Neuronal stem cell (in vitro differentiated cells): Measurements from ENCODE around the gene SETD4.

Source experiments
- DNase-seq: peaks from one replicate; pipeline ENCODE4 v3.0.0-alpha.2; 2013; ENCODE audit warnings: low spot score
- H2AFZ ChIP-seq: one replicate; pipeline ENCODE4 v1.6.1; 2013; ENCODE audit warnings: mild to moderate bottlenecking, low read length, inconsistent platforms
- H2AK5ac ChIP-seq: 2 replicates; pipeline ENCODE4 v1.6.1; 2013; ENCODE audit warnings: low read depth, mild to moderate bottlenecking, inconsistent platforms, low read length, moderate library complexity, mixed read lengths
- H2BK120ac ChIP-seq: 2 replicates; pipeline ENCODE4 v1.6.1; 2013; ENCODE audit warnings: low read depth, mild to moderate bottlenecking, inconsistent platforms, low read length, moderate library complexity, mixed read lengths
- H2BK12ac ChIP-seq: one replicate; pipeline ENCODE4 v1.6.1; 2013; ENCODE audit warnings: low read length, inconsistent platforms
- H2BK15ac ChIP-seq: 2 replicates; pipeline ENCODE4 v1.6.1; 2013; ENCODE audit warnings: mild to moderate bottlenecking, low read length, inconsistent platforms, mixed read lengths
- H2BK5ac ChIP-seq: one replicate; pipeline ENCODE4 v1.6.1; 2013; ENCODE audit warnings: inconsistent platforms, mild to moderate bottlenecking, low read length, moderate library complexity
- H3K14ac ChIP-seq: one replicate; pipeline ENCODE4 v1.6.1; 2013; ENCODE audit warnings: low read length, inconsistent platforms
- H3K18ac ChIP-seq: 2 replicates; pipeline ENCODE4 v1.6.1; 2013; ENCODE audit warnings: low read length, inconsistent platforms
- H3K23ac ChIP-seq: 2 replicates; pipeline ENCODE4 v1.6.1; 2013; ENCODE audit warnings: low read depth, mild to moderate bottlenecking, mixed read lengths, low read length, inconsistent platforms; ENCODE audit not compliant: poor library complexity
- H3K27ac ChIP-seq: replicated peaks from 3 replicates; pipeline ENCODE4 v1.5.1; 2013; ENCODE audit warnings: low read length, inconsistent platforms
- H3K27me3 ChIP-seq, 3 experiments: 2 replicates each; pipeline ENCODE4 v1.6.1; 2013; ENCODE audit warnings: low read length in 3 of 3, mild to moderate bottlenecking in 2 of 3, inconsistent platforms in 1 of 3, low read depth in 1 of 3, mixed read lengths in 1 of 3, moderate library complexity in 1 of 3; ENCODE audit not compliant: control insufficient read depth in 3 of 3, insufficient read depth in 3 of 3
- H3K36me3 ChIP-seq, 2 donors: replicated peaks in 1 of 2; 2 replicates each; pipeline ENCODE4 v1.6.1; 2013; ENCODE audit warnings: low read length in 2 of 2; ENCODE audit not compliant: control insufficient read depth in 2 of 2, insufficient read depth in 2 of 2
- H3K4ac ChIP-seq: 2 replicates; pipeline ENCODE4 v1.6.1; 2013; ENCODE audit warnings: inconsistent platforms, mild to moderate bottlenecking, low read length, moderate library complexity
- H3K4me1 ChIP-seq, 2 donors: 1 replicate in 1 of 2; 2 replicates in 1 of 2; pipeline ENCODE4 v1.6.1; 2013; ENCODE audit warnings: low read length in 2 of 2, low read depth in 1 of 2; ENCODE audit not compliant: control insufficient read depth in 2 of 2, insufficient read depth in 1 of 2
- H3K4me2 ChIP-seq: one replicate; pipeline ENCODE4 v1.6.1; 2013; ENCODE audit warnings: mild to moderate bottlenecking, low read length, inconsistent platforms; ENCODE audit not compliant: insufficient read depth, poor library complexity, severe bottlenecking
- H3K4me3 ChIP-seq, 2 donors: 2 replicates each; pipeline ENCODE4 v1.5.1; 2013; ENCODE audit warnings: low read length in 2 of 2, mild to moderate bottlenecking in 2 of 2, inconsistent platforms in 1 of 2, moderate library complexity in 1 of 2
- H3K79me1 ChIP-seq: one replicate; pipeline ENCODE4 v1.6.1; 2013; ENCODE audit warnings: low read depth, mild to moderate bottlenecking, inconsistent platforms, low read length, moderate library complexity
- H3K9ac ChIP-seq: one replicate; pipeline ENCODE4 v1.6.1; 2013; ENCODE audit warnings: mild to moderate bottlenecking, low read depth, low read length, inconsistent platforms; ENCODE audit not compliant: poor library complexity
- H3K9me3 ChIP-seq, 2 donors: replicated peaks in 1 of 2; 2 replicates each; pipeline versions ENCODE3 to v1.6.1; 2013; ENCODE audit warnings: low read length in 2 of 2, mild to moderate bottlenecking in 2 of 2, inconsistent platforms in 1 of 2, low read depth in 1 of 2, mixed read lengths in 1 of 2, moderate library complexity in 1 of 2; ENCODE audit not compliant: control insufficient read depth in 2 of 2, insufficient read depth in 1 of 2
- H4K8ac ChIP-seq: one replicate; pipeline ENCODE4 v1.6.1; 2013; ENCODE audit warnings: low read depth, mild to moderate bottlenecking, inconsistent platforms, low read length, moderate library complexity
- H4K91ac ChIP-seq: one replicate; pipeline ENCODE4 v1.6.1; 2013; ENCODE audit warnings: low read length, low read depth, mild to moderate bottlenecking, inconsistent platforms; ENCODE audit not compliant: poor library complexity
- WGBS, 2 donors: extraction: QIAGEN DNeasy Blood & Tissue Kit; methylation state at CpG; one replicate each; pipeline ENCODE4 v1.1.7; 2013; ENCODE audit warnings: missing lambda C conversion rate in 2 of 2, mixed read lengths in 1 of 2; ENCODE audit not compliant: insufficient read length in 2 of 2, insufficient replicate concordance in 1 of 2; ENCODE audit errors: extremely low coverage in 2 of 2; 5-methylcytosine and 5-hydroxymethylcytosine counted together

The SETD4 gene

GRCh38 chr21:36045993-36046392 is 14.3 kb downstream of the SETD4 start:
- H4K91ac ChIP-seq = no peak overlapping the region
- peaks cover 33 to 95% of the 10 kb centered on the region in 2 donors for H3K36me3 ChIP-seq
- no peak overlapping the region for H3K23ac ChIP-seq
- H2BK5ac ChIP-seq = no peak overlapping the region
- H3K14ac ChIP-seq = no peak overlapping the region
- no peak for DNase-seq
- H3K9ac ChIP-seq = no peak overlapping the region
- no peaks in the 10 kb centered on the region for H3K9me3 ChIP-seq
- no peak overlapping the region for H3K4me3 ChIP-seq
- H4K8ac ChIP-seq = no peak overlapping the region
- H3K4me1 ChIP-seq = no peaks in the 10 kb centered on the region
- no peak overlapping the region for H3K18ac ChIP-seq
- H2AK5ac ChIP-seq = no peak overlapping the region
- H2BK12ac ChIP-seq = no peak overlapping the region
- no peaks in the 10 kb centered on the region for H3K79me1 ChIP-seq
- no peak overlapping the region for H2AFZ ChIP-seq
- no peaks in the 10 kb centered on the region for H3K27me3 ChIP-seq
- H2BK120ac ChIP-seq = no peak overlapping the region
- H3K27ac ChIP-seq = no peak overlapping the region
- H2BK15ac ChIP-seq = no peak overlapping the region
- no peak overlapping the region for H3K4ac ChIP-seq
- H3K4me2 ChIP-seq = no peak overlapping the region
- WGBS, 2 donors = no CpG with 5 or more reads among the region's 1 CpG

- no peak overlapping the region for H3K4ac ChIP-seq
- H2BK5ac ChIP-seq = no peak overlapping the region
- no peak overlapping the region for H3K23ac ChIP-seq
- H3K9me3 ChIP-seq = no peaks in the 10 kb centered on the region
- no peak overlapping the region for H3K9ac ChIP-seq
- DNase-seq = no peak
- H3K36me3 ChIP-seq = peaks cover 32 to 92% of the 10 kb centered on the region in 2 donors
- H3K18ac ChIP-seq = no peak overlapping the region
- no CpG with 5 or more reads among the region's 10 CpGs for WGBS, 2 donors
- H2AK5ac ChIP-seq = no peak overlapping the region
- H2BK120ac ChIP-seq = no peak overlapping the region
- H3K27ac ChIP-seq = no peak overlapping the region
- no peak overlapping the region for H2AFZ ChIP-seq
- H3K4me3 ChIP-seq = no peak overlapping the region
- no peak overlapping the region for H3K4me2 ChIP-seq
- H2BK12ac ChIP-seq = no peak overlapping the region
- no peak overlapping the region for H4K8ac ChIP-seq
- no peaks in the 10 kb centered on the region for H3K4me1 ChIP-seq
- no peak overlapping the region for H3K14ac ChIP-seq
- H3K27me3 ChIP-seq = no peaks in the 10 kb centered on the region
- no peak overlapping the region for H4K91ac ChIP-seq
- no peak overlapping the region for H2BK15ac ChIP-seq
- no peaks in the 10 kb centered on the region for H3K79me1 ChIP-seq
Observed at GRCh38 chr21:36044056-36044455, 16.3 kb downstream of the SETD4 start.

GRCh38 chr21:36041910-36042309 is 18.4 kb downstream of the SETD4 start:
- H3K36me3 ChIP-seq = peaks cover 31 to 90% of the 10 kb centered on the region in 2 donors
- no peak overlapping the region for H3K14ac ChIP-seq

GRCh38 chr21:36040389-36040788 is 19.9 kb downstream of the SETD4 start:
- Histone ChIP-seq H3K9me3 (no peaks in the 10 kb centered on the region), H2BK12ac (no peak overlapping the region), H3K23ac (no peak overlapping the region), H3K27me3 (no peaks in the 10 kb centered on the region), H3K4me1 (no peaks in the 10 kb centered on the region), H2AFZ (no peak overlapping the region), H2BK5ac (no peak overlapping the region), H4K8ac (no peak overlapping the region), H2AK5ac (no peak overlapping the region), H3K14ac (no peak overlapping the region), H4K91ac (no peak overlapping the region), H3K18ac (no peak overlapping the region), H2BK120ac (no peak overlapping the region), H3K27ac (no peak overlapping the region), H3K79me1 (no peaks in the 10 kb centered on the region), H3K4me3 (no peak overlapping the region), H3K4ac (no peak overlapping the region), H3K9ac (no peak overlapping the region), H3K4me2 (no peak overlapping the region), H2BK15ac (no peak overlapping the region), H3K36me3 (peaks cover 34 to 90% of the 10 kb centered on the region in 2 donors)
- no peak for DNase-seq
- WGBS, 2 donors = no CpG with 5 or more reads among the region's 2 CpGs

More at GRCh38 chr21:36041910-36042309, 18.4 kb downstream of the SETD4 start:
- H3K27ac ChIP-seq = no peak overlapping the region
- no peak overlapping the region for H2BK12ac ChIP-seq
- no peak overlapping the region for H2AK5ac ChIP-seq
- H3K4me1 ChIP-seq = no peaks in the 10 kb centered on the region
- H3K27me3 ChIP-seq = no peaks in the 10 kb centered on the region
- H4K91ac ChIP-seq = no peak overlapping the region
- H2BK120ac ChIP-seq = no peak overlapping the region
- no peak overlapping the region for H3K4me3 ChIP-seq
- H3K4me2 ChIP-seq = no peak overlapping the region
- H2AFZ ChIP-seq = no peak overlapping the region
- H3K18ac ChIP-seq = no peak overlapping the region
- no peaks in the 10 kb centered on the region for H3K9me3 ChIP-seq
- H3K9ac ChIP-seq = no peak overlapping the region
- no peak overlapping the region for H4K8ac ChIP-seq
- H3K4ac ChIP-seq = no peak overlapping the region
- no peak for DNase-seq
- H2BK15ac ChIP-seq = no peak overlapping the region
- H3K79me1 ChIP-seq = no peaks in the 10 kb centered on the region
- no peak overlapping the region for H2BK5ac ChIP-seq
- no CpG with 5 or more reads among the region's 1 CpG for WGBS, 2 donors
- no peak overlapping the region for H3K23ac ChIP-seq
